ENCODE measurements around the gene TNFRSF9. TPM values are rescaled to one million over a fixed set of nuclear protein-coding genes. Genes with fewer than 3 reads are reported as not detected.
A peak's percentile ranks its signal among the peaks of the same experiment; 100 is the strongest.

Gene TNFRSF9
- total and polyA plus RNA-seq, 9 of the 15 experiments (the other 6 are each of a cell fraction or from before 2014, with no cell fraction given): 0.04 to 0.29 (median 0.08) TPM; not detected in 1

- TF ChIP-seq TSC22D4 (tag; IDR thresholded peaks at IDR 0.05): no peak
Observed at GRCh38 chr1:7961216-7962013, 20.8 kb upstream of the TNFRSF9 start, which contains the start of gene PARK7 (continued).

- no peak for FAIRE-seq
- H3K36me3 ChIP-seq (ENCODE audit: control insufficient read depth, insufficient read depth, low read length): peaks cover 34% of the 10 kb centered on the region
- ChIA-PET CTCF (ENCODE audit: low intra/inter-chr PET ratio) (no interaction called here), POLR2A (interaction anchor here (0.6 to 1.1 kb wide), 5 partner anchors 9 to 400 kb away, joined by 3 to 6 read pairs (median 4); no protein-coding TSS in a partner anchor)
- no peaks in the 10 kb centered on the region for H3K9me3 ChIP-seq (replicated peaks; ENCODE audit: control insufficient read depth, insufficient read depth, low read depth, low read length)
- H3K4me1 ChIP-seq (replicated peaks in 1 of 2; ENCODE audit: control insufficient read depth in 2 of 2, insufficient read depth in 2 of 2, low read length in 2 of 2): peaks cover 14 to 15% of the 10 kb centered on the region in 2 experiments; a peak in 2 of 5 replicates
- H3K9ac ChIP-seq (ENCODE audit: insufficient read depth in 1 of 2, low read depth in 2 of 2, low read length in 2 of 2): peak overlapping the region; percentile 79 to 92
- intact Hi-C loops (cut with micrococcal nuclease) (no loop called here), in situ Hi-C loops (cut with MboI) (no loop called here)
- peak overlapping the region; percentile 72 for H3K4me3 ChIP-seq
- H3K79me2 ChIP-seq (ENCODE audit: control insufficient read depth, insufficient read depth, low read length): peaks cover 53% of the 10 kb centered on the region
- H3K4me2 ChIP-seq (ENCODE audit: insufficient read depth, low read length): peak overlapping the region; percentile 82
- DNase-seq (ENCODE audit: extremely low read depth in 1 of 4, low spot score in 3 of 4): no peak
- no peaks in the 10 kb centered on the region for H3K27me3 ChIP-seq (ENCODE audit: control insufficient read depth in 2 of 2, insufficient read depth in 2 of 2, low read length in 2 of 2)
- WGBS (ENCODE audit: insufficient coverage, low coverage, missing lambda C conversion rate): 2% methylated on average over 3 of the region's 3 CpGs
- ATAC-seq: peak; percentile 56
- H2AFZ ChIP-seq (ENCODE audit: low read depth, low read length): peak overlapping the region; percentile 90
- peak overlapping the region; percentile 79 for H3K27ac ChIP-seq (ENCODE audit: extremely low read depth, low read depth, low read length)
- no peaks in the 10 kb centered on the region for H4K20me1 ChIP-seq (replicated peaks; ENCODE audit: control insufficient read depth, insufficient read depth, low read length)
- TSS peak; percentile 94 for BruUV-seq (replicated peaks)
- no peaks in the 10 kb centered on the region for H3K9me1 ChIP-seq (ENCODE audit: control insufficient read depth, insufficient read depth, low read length)
- TF ChIP-seq KDM4B (IDR thresholded peaks at IDR 0.05; ENCODE audit: borderline replicate concordance in 2 of 2, low read depth in 1 of 2) (peak in 1 of 2 experiments; percentile 83; a peak in 1 of 4 replicates), CBX5 (IDR thresholded peaks at IDR 0.05; ENCODE audit: borderline replicate concordance, low read depth) (no peak), BRD9 (IDR thresholded peaks at IDR 0.05; ENCODE audit: low read depth, partially characterized antibody) (peak; percentile 43), FOXJ2 (tag; IDR thresholded peaks at IDR 0.05) (peak; percentile 69; the same call in 1 of the 2 replicates), NFATC3 (IDR thresholded peaks at IDR 0.05) (no peak), ZNF274 (IDR thresholded peaks at IDR 0.05; ENCODE audit: borderline replicate concordance, low read depth, low read length) (no peak), ZNF584 (CRISPR knock-in tag; IDR thresholded peaks at IDR 0.05; ENCODE audit: low read depth) (0 out of 2 replicates have a peak, but pooled peaks have one; percentile 44), TCF7 (IDR thresholded peaks at IDR 0.05; ENCODE audit: borderline replicate concordance) (no peak), FOXK1 (CRISPR knock-in tag; IDR thresholded peaks at IDR 0.05; ENCODE audit: borderline replicate concordance) (0 out of 2 replicates have a peak, but pooled peaks have one; percentile 35), TFAM (CRISPR knock-in tag; conservative IDR thresholded peaks at IDR 0.05) (no peak), CSDE1 (IDR thresholded peaks at IDR 0.05) (peak in 1 of 2 experiments; percentile 58; a peak in 1 of 4 replicates), ILF3 (IDR thresholded peaks at IDR 0.05; ENCODE audit: borderline replicate concordance) (0 out of 2 replicates have a peak, but pooled peaks have one; percentile 65), KDM1A (IDR thresholded peaks at IDR 0.05) (peak; percentile 18 to 44; a peak in 2 of 4 replicates), U2AF1 (optimal IDR thresholded peaks at IDR 0.05; ENCODE audit: low read depth, low read length) (no peak), MTA1 (IDR thresholded peaks at IDR 0.05; ENCODE audit: borderline replicate concordance) (peak; percentile 22; the same call in 1 of the 2 replicates), DMBX1 (CRISPR knock-in tag; IDR thresholded peaks at IDR 0.05; ENCODE audit: borderline replicate concordance) (no peak), GATAD2B (IDR thresholded peaks at IDR 0.05; ENCODE audit: borderline replicate concordance) (peak; percentile 48; the same call in 1 of the 2 replicates), ZFX (CRISPR knock-in tag; IDR thresholded peaks at IDR 0.05) (no peak), RNF2 (IDR thresholded peaks at IDR 0.05) (no peak)
Observed at GRCh38 chr1:7960867-7961215, 20.2 kb upstream of the TNFRSF9 start.

Measured in K562 (cell line).